Measurements from ENCODE around the gene SLC22A23.

DNA sequence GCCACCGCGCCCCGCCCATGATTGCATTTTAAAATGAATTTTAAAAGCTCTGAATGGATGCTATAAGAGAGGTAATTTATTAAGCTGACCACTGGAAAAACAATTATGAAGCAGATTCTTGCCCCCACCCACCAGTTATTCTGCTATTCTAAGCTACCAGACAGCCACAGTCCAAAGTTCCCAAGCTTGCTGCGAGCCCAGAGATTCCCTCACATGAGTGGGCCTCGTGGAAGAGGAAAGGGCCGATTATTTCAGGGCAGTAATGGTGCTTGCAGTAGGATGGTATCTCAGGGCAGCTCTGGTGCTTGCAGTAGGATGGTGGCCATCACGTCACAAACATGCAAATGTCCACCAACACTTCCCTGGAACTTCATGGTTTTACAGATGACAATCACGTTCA lies 56.7 kb downstream of the SLC22A23 start:
- TF ChIP-seq, protein P1, sequence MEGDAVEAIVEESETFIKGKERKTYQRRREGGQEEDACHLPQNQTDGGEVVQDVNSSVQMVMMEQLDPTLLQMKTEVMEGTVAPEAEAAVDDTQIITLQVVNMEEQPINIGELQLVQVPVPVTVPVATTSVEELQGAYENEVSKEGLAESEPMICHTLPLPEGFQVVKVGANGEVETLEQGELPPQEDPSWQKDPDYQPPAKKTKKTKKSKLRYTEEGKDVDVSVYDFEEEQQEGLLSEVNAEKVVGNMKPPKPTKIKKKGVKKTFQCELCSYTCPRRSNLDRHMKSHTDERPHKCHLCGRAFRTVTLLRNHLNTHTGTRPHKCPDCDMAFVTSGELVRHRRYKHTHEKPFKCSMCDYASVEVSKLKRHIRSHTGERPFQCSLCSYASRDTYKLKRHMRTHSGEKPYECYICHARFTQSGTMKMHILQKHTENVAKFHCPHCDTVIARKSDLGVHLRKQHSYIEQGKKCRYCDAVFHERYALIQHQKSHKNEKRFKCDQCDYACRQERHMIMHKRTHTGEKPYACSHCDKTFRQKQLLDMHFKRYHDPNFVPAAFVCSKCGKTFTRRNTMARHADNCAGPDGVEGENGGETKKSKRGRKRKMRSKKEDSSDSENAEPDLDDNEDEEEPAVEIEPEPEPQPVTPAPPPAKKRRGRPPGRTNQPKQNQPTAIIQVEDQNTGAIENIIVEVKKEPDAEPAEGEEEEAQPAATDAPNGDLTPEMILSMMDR (IDR thresholded peaks at IDR 0.05; ENCODE audit: low read depth, low read length, poor library complexity, severe bottlenecking) = no peak
- TF ChIP-seq EZH2phosphoT487 (IDR thresholded peaks at IDR 0.05; ENCODE audit: borderline replicate concordance, low read length) = no peak

Data from DOHH2 (cell line).